G401 (cell line): Measurements from ENCODE around the gene RADIL. TPM values are rescaled to one million over a fixed set of nuclear protein-coding genes. Genes with fewer than 3 reads are reported as not detected.

Source experiments
- DNase-seq: peaks from one replicate; pipeline ENCODE4 v3.0.0-alpha.2; 2015; ENCODE audit warnings: low spot score
- in situ Hi-C: cut with HindIII; loops from 2 replicates; pipeline ENCODE4 v1.10.0; 2016; ENCODE audit warnings: low sequenced_read_pairs, mixed read lengths
- total RNA-seq: library from RNA; depleted of rRNA; stranded (reverse); fragments of >200 nt; shearing (Covaris generic); gene quantifications from 2 replicates; pipeline ENCODE4 v1.2.3, GENCODE V29; 2014

The RADIL gene
- total RNA-seq, 1 experiment from 2014 or later, result 7.3 TPM

DNA sequence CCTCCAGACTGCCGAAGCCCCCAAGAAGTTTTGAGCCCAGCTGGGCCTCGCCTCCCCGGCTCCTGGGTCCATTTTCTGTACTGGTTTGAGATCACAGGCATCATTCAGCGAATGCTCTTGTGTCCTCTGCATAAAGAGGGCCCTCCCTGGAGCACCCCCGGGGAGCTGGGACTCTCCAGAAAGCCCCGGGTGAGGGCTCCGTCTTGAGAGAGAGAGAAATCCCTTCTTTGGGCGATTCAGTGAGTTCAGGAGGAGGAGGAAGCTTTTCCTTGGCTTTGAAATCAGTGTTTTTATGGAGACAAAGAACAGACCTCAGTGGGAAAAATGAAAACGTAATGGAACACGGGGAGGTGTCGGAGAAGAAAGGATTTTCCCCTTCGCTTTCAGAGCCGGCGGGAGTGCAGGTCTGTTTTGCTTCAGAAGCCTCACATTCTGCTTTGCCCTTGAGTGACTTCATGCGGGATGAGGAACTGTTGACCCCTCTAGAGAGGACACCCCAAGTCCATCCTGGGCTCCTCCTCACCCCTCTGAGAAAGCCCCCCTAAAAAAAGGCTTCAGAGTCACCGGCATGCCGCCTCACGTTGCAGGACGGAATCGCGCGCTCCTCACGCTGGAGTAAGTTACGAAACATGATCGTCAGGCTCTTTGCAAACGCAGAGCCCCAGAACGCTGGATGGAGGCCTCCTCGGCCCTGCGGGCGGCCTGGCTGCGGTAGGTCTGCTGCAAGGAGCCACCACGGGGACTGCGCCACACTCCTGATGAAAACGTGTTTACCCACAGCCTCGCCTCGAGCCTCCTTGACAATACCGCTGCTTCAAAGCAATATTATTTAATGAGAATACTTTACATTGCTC is 116.6 kb downstream of the RADIL start:
- DNase-seq, result no peak
- in situ Hi-C loops, result no loop called here

DNA sequence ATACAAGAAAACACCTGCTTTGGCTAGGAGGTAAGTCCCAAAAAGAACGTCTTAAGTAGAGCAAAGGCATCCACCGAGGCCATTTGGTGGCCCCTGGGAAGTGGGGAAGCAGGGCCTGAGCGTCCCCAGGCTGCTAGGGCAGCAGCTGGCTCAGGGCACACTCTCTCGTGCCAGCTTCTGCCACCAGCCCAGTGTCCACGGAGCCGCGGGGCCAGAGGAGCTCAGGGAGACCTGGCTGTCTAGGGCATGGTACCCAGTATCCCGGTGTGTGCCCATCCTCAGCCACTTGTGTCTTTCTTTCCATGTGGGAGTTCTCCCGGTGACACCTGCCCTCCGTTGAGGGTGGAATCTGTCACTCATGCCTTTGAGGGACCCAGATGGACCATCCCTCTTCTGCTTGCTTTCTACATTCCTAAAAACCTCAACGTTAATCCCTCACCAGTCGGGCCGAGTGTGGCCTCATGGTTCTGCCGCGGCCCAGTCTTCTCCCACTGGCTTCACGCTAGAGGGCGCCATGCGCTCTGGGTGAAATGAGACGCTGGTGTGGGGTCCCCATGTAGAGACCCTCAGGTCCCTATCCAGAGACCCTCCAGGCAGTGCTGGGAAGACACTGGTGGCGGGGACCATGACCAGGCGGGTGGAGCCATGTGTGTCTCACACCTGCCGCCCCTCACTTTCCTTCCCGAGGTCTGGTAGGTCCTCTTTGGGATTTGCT is 117.6 kb downstream of the RADIL start:
- in situ Hi-C loops, result no loop called here

DNA sequence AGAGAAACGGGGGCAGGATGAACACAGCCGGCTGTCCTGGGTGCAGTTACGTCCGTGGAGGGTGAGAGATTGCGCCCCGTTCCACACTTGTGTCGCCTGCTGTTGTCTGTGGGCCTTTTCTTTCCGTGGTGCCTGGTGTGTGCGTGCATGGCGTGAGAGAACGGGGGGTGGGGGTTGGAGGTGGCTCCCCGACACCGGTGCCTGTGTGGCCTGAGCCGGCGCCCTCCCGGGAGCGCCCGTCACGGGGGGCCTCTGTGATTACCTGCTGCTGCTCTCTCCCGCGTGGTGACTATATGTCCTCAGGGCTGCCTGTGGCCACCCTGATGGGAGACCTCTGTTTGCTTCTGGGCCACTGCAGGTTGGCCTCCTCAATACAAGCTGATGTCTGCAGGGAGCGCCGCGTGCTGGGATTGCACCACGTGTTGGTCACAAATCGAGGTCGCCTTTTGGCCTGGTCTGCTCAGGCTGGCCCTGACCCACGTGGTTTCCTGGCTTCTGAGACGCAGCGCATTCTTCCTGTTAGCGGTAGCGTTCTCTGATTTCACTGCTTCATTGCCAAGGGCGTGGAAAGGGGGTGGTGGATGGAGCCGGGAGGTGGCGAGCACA is 119.0 kb downstream of the RADIL start:
- in situ Hi-C loops, result no loop called here

More for the DNA sequence above, 117.6 kb downstream of the RADIL start:
- DNase-seq, result no peak

DNA sequence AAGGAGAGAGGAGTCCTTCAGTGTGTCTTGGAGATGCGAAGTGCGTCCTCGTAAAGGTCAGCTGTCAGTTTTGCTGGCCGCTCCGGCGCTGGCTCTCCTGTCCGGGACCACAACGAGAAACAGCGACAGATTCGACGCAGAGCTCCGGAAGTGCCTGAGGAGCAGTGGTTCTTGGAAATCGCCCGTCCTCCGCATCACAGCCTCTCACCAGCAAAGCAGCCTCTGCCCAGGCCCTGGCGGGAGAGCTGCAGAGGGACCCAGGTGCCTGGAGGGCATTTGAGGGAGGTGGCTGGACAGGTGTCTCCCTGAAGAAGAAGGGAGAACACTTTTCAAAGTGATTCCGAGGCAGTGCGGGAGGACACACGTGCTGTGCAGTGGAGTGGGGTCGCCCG is 119.7 kb downstream of the RADIL start:
- in situ Hi-C loops, result no loop called here
- no peak for DNase-seq

More for the DNA sequence above, 119.0 kb downstream of the RADIL start:
- no peak for DNase-seq

DNA sequence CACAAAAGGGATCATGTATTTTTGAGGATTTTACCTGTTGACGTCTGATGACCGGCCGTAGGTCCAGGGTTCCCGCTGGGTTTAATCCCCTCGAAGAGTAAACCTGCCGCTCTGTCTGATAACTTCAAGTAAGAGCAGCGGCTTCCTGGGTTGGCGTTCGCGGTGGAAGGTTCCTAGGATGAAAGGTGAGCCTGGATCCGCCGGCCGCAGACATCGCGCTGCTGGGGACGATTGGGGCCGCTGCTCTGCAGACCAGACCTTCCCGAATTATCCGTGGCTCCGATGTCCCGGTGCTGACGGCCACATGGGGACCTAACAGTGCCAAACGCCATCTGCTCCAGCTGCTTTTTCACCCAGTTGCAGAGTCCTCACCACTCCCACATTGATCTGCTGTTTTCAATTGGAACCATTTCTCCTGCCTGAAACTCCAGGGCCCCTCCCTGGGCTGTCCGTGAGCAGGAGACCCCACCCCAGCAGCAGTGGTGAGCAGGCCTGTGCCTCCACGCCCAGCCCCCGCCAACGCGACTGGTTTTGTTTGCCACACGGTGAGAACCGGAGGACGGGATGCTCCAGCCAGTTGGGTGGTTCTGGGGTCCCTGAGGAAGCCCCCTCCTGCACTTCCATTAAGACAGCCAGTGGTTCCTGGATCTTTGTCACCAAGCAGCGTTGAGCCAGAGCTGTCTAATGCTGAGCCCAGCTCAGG is 120.3 kb downstream of the RADIL start:
- DNase-seq, result no peak
- in situ Hi-C loops, result no loop called here

DNA sequence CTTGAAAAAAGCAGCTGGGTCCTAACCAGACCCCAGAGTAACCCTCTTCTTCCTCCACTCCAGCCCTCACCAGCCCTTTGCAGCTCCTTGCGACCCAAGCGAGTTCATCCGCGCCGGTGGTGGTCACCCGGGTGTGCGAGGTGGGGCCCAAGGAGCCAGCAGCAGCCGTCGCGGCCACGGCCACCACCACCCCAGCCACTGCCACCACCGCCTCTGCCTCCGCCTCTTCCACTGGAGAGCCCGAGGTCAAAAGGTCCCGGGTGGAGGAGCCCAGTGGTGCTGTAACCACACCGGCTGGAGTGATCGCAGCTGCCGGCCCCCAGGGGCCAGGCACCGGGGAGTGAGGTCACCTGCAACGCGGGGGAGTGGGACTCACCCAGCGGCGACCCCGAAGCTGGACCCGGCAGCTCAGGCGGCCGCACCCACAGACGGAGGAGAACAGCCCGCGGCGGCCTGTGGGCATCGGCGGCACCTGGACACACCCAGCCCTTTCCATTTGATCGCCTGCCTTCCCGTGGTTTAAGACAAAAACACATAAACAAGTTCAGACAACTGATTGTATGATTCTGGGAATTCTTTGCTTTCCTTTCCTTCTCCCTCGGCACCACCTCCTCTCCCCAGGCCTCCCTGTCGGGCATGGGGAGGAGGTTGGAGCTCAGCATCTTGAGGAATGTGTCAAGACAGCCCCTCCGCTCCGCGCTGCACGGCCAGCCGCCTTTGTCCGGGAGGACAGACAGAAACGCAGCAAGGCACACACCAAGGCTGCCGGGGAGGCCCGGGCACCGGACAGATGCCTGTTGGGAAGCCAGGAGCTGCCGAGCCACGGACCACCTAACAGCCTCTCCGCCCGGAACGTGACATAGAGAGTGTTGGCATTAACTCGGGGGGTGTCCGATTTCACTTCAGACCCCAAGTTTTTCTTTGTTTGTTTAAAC is 121.1 kb downstream of the RADIL start:
- DNase-seq, result no peak
- in situ Hi-C loops, result no loop called here

DNA sequence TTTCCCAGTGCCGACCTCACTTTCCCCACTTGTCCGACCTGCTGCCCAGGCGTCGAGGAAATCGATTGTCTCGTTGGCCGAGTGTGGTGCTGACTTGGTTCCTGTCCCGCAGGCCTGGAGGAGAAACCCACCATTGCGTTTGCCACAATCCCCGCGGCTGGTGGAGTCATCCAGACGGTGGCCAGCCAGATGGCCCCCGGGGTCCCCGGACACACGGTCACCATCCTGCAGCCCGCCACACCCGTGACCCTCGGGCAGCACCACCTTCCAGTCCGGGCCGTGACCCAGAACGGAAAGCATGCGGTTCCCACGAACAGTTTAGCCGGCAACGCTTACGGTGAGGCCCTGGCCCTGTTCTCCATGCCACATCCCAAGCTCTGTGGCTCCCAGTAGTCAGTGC is 122.6 kb downstream of the RADIL start:
- in situ Hi-C loops, result no loop called here
- no peak for DNase-seq

DNA sequence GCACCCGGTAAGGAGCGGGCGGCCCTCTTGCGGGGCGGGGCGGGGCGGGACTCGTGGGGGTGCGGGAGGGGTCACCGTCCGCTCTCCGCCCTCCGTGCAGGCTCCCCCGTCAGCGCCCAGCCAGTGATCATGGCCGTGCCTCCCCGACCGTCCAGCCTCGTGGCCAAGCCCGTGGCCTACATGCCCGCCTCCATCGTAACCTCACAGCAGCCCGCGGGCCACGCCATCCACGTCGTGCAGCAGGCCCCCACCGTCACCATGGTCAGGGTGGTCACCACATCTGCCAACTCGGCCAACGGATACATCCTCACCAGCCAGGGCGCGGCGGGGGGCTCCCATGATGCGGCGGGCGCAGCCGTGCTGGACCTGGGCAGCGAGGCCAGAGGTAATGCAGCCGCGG is 124.3 kb downstream of the RADIL start:
- no peak for DNase-seq
- in situ Hi-C loops, result no loop called here

DNA sequence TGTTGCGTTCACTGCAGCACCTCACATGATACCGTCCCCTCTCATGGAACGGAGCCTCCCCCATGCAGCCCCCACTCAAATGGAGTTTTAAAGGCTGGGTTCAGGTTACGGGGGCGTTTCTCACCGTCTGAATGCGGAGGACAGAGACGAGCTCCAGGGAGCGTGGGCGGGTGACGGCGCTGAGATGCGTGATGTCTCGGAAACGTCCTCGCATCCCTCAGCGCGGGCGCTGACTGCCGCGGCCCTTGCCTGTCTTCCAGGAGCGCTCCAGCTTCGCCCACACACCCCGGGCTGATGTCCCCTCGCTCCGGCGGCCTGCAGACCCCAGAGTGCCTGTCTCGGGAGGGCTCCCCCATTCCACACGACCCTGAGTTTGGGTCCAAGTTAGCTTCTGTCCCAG is 124.7 kb downstream of the RADIL start:
- in situ Hi-C loops, result no loop called here
- no peak for DNase-seq

DNA sequence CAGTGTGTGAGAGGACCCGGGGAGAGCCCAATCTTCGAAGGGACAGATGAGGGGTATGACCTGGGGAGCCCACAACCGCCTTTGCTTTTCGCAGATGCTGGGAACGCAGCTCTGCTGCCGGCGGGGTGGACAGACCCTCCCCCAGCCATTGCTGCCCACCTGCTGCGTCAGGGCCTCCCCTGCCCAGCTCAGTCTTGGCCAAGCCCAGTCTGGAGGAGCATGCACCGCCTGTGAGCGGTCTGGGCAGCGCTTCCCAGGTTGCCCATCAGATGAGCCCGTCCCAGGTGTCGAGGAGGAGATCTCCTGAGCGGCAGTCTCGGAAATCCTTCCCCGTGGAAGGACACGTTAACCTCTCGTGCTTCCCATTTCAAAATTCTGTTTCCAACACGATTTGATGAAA is 125.4 kb downstream of the RADIL start:
- in situ Hi-C loops, result no loop called here
- no peak for DNase-seq

DNA sequence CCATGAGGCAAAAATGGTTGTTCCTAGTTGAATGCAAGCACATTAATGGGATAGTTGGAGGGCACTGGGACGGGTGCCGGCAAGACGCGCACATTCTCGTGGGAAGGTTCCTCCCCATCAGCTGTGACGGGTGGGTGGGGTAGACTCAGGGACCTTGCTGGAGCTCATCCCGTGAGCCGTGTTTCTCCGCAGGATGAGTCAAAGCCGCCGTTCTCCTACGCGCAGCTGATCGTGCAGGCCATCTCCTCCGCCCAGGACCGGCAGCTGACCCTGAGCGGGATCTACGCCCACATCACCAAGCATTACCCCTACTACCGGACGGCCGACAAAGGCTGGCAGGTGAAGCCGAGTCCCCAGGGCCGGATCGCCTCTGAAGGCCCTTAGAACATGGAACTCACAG is 128.5 kb downstream of the RADIL start:
- DNase-seq, result no peak
- in situ Hi-C loops, result no loop called here

DNA sequence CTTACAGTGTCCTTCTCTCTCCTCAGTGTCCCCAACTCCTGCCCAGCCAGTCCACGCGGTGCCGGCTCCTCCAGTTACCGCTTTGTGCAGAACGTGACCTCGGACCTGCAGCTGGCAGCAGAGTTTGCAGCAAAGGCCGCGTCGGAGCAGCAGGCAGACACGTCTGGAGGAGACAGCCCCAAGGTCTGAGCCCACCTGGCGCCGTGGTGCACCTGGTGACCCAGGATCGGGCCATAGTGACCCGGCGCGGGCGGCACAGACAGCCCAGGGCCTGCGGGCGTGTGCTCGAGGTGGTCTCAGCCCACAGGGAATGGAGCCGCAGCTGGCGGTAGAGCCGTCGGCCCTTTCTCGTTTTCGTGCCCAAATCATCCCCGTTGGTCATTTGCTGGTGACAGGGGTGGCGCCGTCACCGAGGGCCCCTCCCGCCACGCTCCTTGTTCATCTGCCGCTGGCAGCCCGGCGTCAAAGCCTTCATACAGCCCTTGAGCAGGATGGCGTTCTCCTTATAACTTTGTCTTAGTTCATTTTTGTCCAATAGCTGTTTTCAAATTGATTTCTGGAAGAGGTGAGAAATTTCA is 129.0 kb downstream of the RADIL start:
- no peak for DNase-seq
- in situ Hi-C loops, result no loop called here

DNA sequence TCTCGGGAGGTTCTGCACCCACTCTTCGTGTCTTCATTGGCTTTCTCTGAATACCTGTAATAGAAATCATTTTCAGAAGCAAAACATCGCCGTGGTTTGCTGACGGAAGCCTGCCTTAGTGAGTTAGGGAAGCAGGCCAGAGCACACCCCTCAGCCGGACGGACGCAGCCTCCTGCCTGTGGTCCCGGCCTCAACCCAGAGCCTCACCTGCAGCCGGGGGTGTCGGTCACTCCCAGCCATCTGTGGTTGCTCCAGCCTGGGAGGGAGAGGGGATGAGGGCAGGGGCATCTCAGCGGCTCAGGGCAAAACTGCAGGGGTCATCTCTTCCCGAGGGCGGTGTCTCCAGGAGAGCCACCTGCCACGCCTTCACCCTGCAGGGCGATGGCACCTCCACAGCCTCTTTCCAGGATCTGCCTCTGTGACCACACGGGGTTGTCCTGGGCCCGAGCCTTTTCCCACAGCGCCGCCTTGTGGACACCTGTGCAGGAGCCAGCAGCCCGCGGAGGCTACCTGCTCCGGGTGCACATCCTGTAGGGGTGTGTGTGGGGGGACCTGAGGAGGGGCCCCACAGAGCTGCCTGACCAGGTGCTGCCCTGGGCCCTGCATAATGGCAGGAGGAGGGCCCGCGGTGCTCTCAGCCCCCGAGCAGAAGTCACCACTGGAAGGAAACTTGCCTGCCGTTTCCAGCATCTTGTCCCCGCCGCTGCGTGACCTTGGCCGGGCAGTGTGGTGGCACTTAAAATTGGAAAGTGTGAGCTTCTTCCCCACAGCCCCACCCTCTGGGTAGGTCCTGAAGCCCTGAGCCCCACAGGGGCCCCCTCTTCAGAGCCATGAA is 129.7 kb downstream of the RADIL start:
- in situ Hi-C loops, result no loop called here
- peak; percentile 66 for DNase-seq

DNA sequence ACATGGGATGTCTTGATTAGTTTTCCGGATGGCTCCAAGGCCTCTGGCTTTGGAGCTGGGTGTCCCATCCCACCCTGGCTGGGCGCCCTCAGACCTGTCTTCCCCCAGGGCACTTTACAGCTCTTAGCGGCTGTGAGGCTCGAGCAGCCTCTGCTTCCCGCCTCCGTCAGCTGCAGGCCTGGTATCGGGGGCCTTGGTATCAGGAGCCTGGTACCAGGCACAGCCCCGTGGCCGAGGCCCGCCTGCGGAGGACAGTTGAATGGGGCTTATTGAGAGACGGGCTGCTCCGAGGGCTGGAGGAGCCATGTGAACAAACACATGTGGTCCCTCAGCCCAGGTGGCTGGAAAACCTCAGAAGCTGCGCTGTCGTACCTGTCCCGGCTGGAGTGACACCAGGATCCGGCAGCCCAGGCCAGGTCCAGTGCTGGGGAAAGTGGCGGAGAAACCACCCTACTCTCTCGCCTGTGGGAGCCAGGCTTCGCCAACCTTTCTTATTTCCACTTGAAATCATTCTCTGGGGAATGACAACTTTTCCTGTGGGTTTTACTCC is 132.0 kb downstream of the RADIL start:
- in situ Hi-C loops, result no loop called here
- DNase-seq, result no peak

DNA sequence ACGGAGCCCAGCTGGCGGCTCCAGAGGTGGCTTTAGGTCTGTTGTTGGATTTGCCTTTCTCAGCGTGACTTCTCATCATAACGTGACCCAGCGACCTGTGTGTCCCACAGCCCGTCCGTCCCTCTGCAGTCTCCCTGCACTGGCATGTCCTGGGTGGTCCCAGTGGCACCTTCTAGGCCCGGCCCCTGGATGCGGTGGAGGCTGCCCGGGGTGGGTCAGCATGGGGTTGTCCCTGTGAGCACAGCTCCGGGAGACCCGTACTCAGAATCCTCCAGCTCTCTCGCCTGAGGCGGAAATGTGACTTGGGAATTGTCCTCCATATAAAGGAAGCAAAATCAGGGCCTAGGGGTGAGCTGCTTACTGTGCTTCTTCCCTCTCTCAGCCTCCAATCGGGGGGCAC is 133.7 kb downstream of the RADIL start:
- DNase-seq, result no peak
- in situ Hi-C loops, result no loop called here

DNA sequence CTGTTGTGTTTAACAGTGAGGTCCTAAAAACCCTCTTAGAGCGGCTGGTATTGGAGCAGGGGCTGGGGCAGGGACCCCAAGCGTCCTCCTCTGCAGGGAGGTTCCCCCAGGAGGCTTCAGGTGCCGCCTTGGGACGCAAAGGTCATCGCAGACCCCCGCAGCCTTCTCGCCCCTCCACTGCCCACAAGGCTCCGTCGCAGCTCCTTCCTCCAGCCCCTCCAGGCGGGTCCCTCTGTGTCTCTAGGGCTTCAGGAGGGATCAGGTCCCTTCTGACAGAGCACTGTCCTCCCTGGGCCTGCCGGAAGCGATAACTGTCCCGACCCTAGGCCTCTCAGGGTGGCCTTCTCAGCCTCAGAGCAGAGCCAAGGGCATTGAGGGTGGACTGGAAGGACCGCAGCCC is 134.2 kb downstream of the RADIL start:
- in situ Hi-C loops, result no loop called here
- DNase-seq, result no peak
